ENCODE measurements around the gene CEP250. TPM values are rescaled to one million over a fixed set of nuclear protein-coding genes. Genes with fewer than 3 reads are reported as not detected.
"Not testable (repeated sequence)": the region's sequence is repeated elsewhere in the genome, so short reads cannot be mapped to it uniquely, and the experiment has no call there.

The CEP250 gene
- total RNA-seq, 2 experiments from 2014 or later, result 56.8 to 75.4 TPM

DNA sequence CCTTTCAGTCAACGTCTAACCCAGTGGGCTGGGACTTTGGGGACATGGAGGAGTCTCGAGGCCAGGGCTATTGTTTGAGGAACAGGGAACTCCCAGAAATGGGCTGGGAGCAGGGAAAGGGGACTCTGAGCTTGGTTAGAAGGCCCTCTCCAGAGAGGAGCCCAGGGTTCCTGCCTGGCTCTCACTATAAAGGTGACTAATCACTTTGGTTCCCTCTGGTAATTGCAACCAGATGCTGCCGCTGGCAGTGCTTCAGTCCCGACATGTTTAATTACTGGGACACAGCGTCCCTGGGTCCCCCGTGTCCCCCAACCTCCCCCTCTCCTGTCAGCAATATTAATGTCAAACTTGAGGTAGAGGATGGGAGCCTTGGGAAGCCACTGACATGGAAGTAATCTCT is 12.4 kb upstream of the CEP250 start:
- Mint-ChIP-seq H3K27ac (no peak overlapping the region), H3K27me3 (peaks cover 12% of the 10 kb centered on the region), H3K36me3 (ENCODE audit: low read depth) (no peaks in the 10 kb centered on the region), H3K9me3 (no peaks in the 10 kb centered on the region), H3K4me3 (no peak overlapping the region), H3K4me1 (peaks cover 9% of the 10 kb centered on the region)
- no peak for DNase-seq
- CTCF ChIA-PET, result interaction anchor here (0.7 to 1.4 kb wide), 2 partner anchors 133 to 140 kb away, joined by 3 read pairs; no protein-coding TSS in a partner anchor
- POLR2A ChIA-PET, result no interaction called here

GRCh38 chr20:35444226-35444625 is 11.2 kb upstream of the CEP250 start:
- ChIA-PET CTCF (interaction anchor here (0.6 to 1.9 kb wide), 4 partner anchors 112 to 155 kb away, joined by 3 to 7 read pairs (median 4); no protein-coding TSS in a partner anchor), POLR2A (no interaction called here)
- DNase-seq, result no peak
- Mint-ChIP-seq H3K4me1 (peaks cover 6% of the 10 kb centered on the region), H3K27me3 (peaks cover 12% of the 10 kb centered on the region), H3K4me3 (no peak overlapping the region), H3K9me3 (no peaks in the 10 kb centered on the region), H3K27ac (no peak overlapping the region), H3K36me3 (ENCODE audit: low read depth) (no peaks in the 10 kb centered on the region)

- ChIA-PET CTCF (interaction anchor here (0.6 to 2.3 kb wide), 9 partner anchors 8 to 571 kb away, joined by 3 to 19 read pairs (median 4); partner anchors contain the start of gene ACSS2), POLR2A (no interaction called here)
- H3K27me3 Mint-ChIP-seq, result peaks cover 3% of the 10 kb centered on the region
- H3K4me1 Mint-ChIP-seq, result peaks cover 6% of the 10 kb centered on the region
- no peak for DNase-seq
- H3K9me3 Mint-ChIP-seq, result no peaks in the 10 kb centered on the region
- H3K4me3 Mint-ChIP-seq, result peak overlapping the region; percentile 56
- no peaks in the 10 kb centered on the region for H3K36me3 Mint-ChIP-seq (ENCODE audit: low read depth)
- H3K27ac Mint-ChIP-seq, result no peak overlapping the region
Observed at GRCh38 chr20:35446356-35447078, 8.9 kb upstream of the CEP250 start.

DNA sequence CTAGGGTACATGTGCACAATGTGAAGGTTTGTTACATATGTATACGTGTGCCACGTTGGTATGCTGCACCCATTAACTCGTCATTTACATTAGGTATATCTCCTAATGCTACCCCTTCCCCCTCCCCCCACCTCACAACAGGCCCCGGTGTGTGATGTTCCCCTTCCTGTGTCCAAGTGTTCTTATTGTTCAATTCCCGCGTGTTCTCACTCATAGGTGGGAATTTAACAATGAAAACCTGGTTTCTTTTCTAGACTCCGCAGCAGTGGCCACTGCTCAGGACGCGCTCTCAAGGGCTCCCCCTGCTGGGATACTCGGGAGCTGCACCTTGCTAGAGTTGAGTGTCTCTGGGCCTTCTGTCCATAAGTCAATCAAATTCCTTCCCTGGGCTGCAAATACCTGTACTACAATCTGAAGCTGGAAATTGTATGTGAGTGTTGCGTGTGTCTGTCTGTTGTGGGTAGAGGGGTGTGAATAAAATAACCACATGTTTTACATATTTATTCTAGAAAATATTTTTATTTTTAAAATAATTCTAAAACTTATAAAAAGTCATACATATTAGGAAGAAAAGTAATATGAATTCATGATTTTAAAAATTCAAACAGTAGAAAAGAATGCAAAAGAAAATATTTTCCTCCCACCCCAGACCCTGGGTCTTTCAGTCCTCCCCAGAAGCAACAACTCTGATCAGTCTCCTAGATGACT is 8.2 kb upstream of the CEP250 start:
- H3K27ac Mint-ChIP-seq, result peak overlapping the region; percentile 16
- H3K4me3 Mint-ChIP-seq, result peak overlapping the region; percentile 81
- POLR2A ChIA-PET, result no interaction called here
- H3K27me3 Mint-ChIP-seq, result peaks cover 2% of the 10 kb centered on the region
- CTCF ChIA-PET, result interaction anchor here (0.5 to 2.3 kb wide), 10 partner anchors 8 to 1347 kb away, joined by 3 to 19 read pairs (median 4); partner anchors contain the start of genes CEP250 and GDF5
- no peaks in the 10 kb centered on the region for H3K36me3 Mint-ChIP-seq (ENCODE audit: low read depth)
- peak; percentile 93 for DNase-seq
- H3K9me3 Mint-ChIP-seq, result no peaks in the 10 kb centered on the region
- peaks cover 6% of the 10 kb centered on the region for H3K4me1 Mint-ChIP-seq

DNA sequence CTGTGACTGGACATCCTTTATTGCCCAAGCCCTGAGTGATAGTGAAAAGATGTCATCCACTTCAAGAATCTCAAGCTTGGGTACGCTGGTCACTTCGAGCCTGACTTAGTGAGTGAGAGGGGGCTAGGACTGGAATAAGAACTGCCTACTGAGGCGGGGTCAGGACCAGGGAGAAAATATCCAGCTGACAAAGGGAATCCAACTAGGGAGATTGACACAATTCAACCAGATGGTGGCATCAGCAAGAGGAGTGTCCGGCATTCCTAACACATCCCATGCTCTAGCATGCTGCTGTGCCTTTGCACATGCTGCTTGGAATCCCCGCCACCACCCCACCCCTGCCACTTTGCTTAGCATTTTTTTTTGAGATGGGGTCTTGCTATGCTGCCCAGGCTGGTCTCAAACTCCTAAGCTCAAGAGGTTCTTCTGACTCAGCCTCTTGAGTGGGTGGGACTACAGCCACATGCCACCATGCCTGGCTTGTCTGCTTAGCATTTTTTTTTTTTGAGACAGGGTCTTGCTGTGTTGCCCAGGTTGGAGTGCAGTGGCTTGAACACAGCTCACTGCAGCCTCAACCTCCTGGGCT is 6.5 kb upstream of the CEP250 start:
- H3K27me3 Mint-ChIP-seq, result peaks cover 2% of the 10 kb centered on the region
- CTCF ChIA-PET, result interaction anchor here (1.5 to 1.8 kb wide), 2 partner anchors 18 to 21 kb away, joined by 5 to 6 read pairs; no protein-coding TSS in a partner anchor
- no peaks in the 10 kb centered on the region for H3K36me3 Mint-ChIP-seq (ENCODE audit: low read depth)
- POLR2A ChIA-PET, result interaction anchor here (0.7 kb wide), 1 partner anchor 123 kb away, joined by 4 read pairs; no protein-coding TSS in a partner anchor
- no peaks in the 10 kb centered on the region for H3K9me3 Mint-ChIP-seq
- H3K4me3 Mint-ChIP-seq, result no peak overlapping the region
- H3K4me1 Mint-ChIP-seq, result peaks cover 12% of the 10 kb centered on the region
- H3K27ac Mint-ChIP-seq, result no peak overlapping the region
- no peak for DNase-seq

DNA sequence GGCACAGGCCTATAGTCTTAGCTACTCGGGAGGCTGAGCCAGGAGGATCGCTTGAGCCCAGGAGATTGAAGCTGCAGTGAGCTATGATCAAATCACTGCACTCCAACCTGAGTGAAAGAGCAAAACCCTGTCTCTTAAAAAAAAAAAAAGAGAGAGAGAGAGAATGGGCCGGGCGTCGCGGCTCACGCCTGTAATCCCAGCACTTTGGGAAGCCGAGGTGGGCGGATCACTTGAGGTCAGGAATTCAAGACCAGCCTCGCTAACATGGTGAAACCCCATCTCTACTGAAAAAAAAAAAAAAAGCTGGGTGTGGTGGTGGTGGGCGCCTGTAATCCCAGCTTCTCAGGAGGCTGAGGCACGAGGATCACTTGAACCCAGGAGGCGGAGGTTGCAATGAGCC is 5.5 kb upstream of the CEP250 start:
- H3K27ac Mint-ChIP-seq; DNase-seq; POLR2A ChIA-PET; H3K36me3 Mint-ChIP-seq (ENCODE audit: low read depth); H3K27me3 Mint-ChIP-seq; H3K9me3 Mint-ChIP-seq; H3K4me3 Mint-ChIP-seq: not testable (repeated sequence)
- peaks cover 16% of the 10 kb centered on the region for H3K4me1 Mint-ChIP-seq
- CTCF ChIA-PET, result interaction anchor here (0.6 to 0.7 kb wide), 2 partner anchors 77 to 113 kb away, joined by 3 to 5 read pairs; no protein-coding TSS in a partner anchor

GRCh38 chr20:35451295-35451694 is 4.1 kb upstream of the CEP250 start:
- no peak overlapping the region for H3K4me3 Mint-ChIP-seq
- DNase-seq, result no peak
- H3K27me3 Mint-ChIP-seq, result no peaks in the 10 kb centered on the region
- no peaks in the 10 kb centered on the region for H3K36me3 Mint-ChIP-seq (ENCODE audit: low read depth)
- H3K27ac Mint-ChIP-seq, result no peak overlapping the region
- ChIA-PET POLR2A (no interaction called here), CTCF (no interaction called here)
- H3K4me1 Mint-ChIP-seq, result peaks cover 25% of the 10 kb centered on the region
- no peaks in the 10 kb centered on the region for H3K9me3 Mint-ChIP-seq

- ChIA-PET CTCF (interaction anchor here (0.6 to 5.1 kb wide), 9 partner anchors 9 to 1425 kb away, joined by 3 to 20 read pairs (median 4); partner anchors contain the start of gene SCAND1), POLR2A (no interaction called here)
- Mint-ChIP-seq H3K27ac (no peak overlapping the region), H3K4me3 (peak overlapping the region; percentile 92), H3K4me1 (peaks cover 36% of the 10 kb centered on the region), H3K36me3 (ENCODE audit: low read depth) (no peaks in the 10 kb centered on the region), H3K27me3 (no peaks in the 10 kb centered on the region), H3K9me3 (no peaks in the 10 kb centered on the region)
- DNase-seq, result no peak
Observed at GRCh38 chr20:35453647-35454046, 1.8 kb upstream of the CEP250 start.

GRCh38 chr20:35456700-35457099 is 1.3 kb downstream of the CEP250 start:
- POLR2A ChIA-PET; H3K36me3 Mint-ChIP-seq (ENCODE audit: low read depth); H3K27ac Mint-ChIP-seq; DNase-seq; H3K27me3 Mint-ChIP-seq; H3K9me3 Mint-ChIP-seq: not testable (repeated sequence)
- CTCF ChIA-PET, result interaction anchor here (0.5 to 5.1 kb wide), 9 partner anchors 11 to 1774 kb away, joined by 3 to 26 read pairs (median 3); partner anchors contain the start of gene SCAND1
- H3K4me1 Mint-ChIP-seq, result peaks cover 36% of the 10 kb centered on the region
- H3K4me3 Mint-ChIP-seq, result peak overlapping the region; percentile 92

DNA sequence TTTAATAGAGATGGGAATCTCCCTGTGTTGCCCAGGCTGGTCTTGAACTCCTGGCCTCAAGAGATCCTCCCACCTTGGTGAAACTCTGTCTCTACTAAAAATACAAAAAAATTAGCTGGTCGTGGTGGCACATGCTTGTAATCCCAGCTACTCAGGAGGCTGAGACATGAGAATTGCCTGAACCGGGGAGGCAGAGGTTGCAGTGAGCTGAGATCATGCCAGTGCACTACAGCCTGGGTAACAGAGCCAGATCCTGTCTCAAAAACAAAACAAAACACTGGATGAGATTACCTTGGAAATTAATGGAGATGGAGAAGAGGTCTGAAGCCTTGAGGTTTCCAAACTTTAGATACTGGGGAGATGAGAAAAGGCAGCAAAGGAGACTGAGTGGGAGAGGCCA is 2.1 kb downstream of the CEP250 start:
- CTCF ChIA-PET, result interaction anchor here (2.5 to 5.1 kb wide), 3 partner anchors 10 to 497 kb away, joined by 7 to 26 read pairs (median 20); partner anchors contain the start of gene SCAND1
- DNase-seq, POLR2A ChIA-PET: not testable (repeated sequence)

DNA sequence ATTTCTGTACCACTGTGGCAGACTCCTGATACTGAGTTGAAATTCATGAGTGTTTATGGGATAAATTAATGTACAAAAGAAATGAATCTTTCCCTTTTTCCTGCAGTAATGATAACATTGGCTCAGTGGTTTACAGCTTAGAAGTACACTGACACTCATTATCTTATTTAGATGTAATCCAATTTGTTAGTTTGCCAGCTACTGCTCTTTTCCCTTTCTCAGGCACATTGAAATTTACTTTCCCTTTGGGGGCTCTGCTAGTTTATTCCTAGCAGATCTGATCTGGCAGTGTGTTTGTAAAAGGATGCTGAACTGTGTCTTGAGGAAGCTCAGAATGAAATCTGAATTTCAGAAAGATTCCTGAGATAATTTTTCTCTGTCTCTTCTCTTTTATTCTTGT is 3.0 kb downstream of the CEP250 start:
- H3K36me3 Mint-ChIP-seq (ENCODE audit: low read depth), result peaks cover 7% of the 10 kb centered on the region
- no peak for DNase-seq

More for the DNA sequence above, 2.1 kb downstream of the CEP250 start:
- not testable (repeated sequence) for H3K9me3 Mint-ChIP-seq; H3K36me3 Mint-ChIP-seq (ENCODE audit: low read depth); H3K27me3 Mint-ChIP-seq; H3K4me3 Mint-ChIP-seq; H3K27ac Mint-ChIP-seq
- peaks cover 36% of the 10 kb centered on the region for H3K4me1 Mint-ChIP-seq

GRCh38 chr20:35461620-35462019 is 6.2 kb downstream of the CEP250 start:
- no peak overlapping the region for H3K4me3 Mint-ChIP-seq
- no peaks in the 10 kb centered on the region for H3K9me3 Mint-ChIP-seq
- no peaks in the 10 kb centered on the region for H3K27me3 Mint-ChIP-seq
- CTCF ChIA-PET, result interaction anchor here (1.9 kb wide), 1 partner anchor 8 kb away, joined by 5 read pairs; no protein-coding TSS in a partner anchor
- POLR2A ChIA-PET, result no interaction called here
- H3K27ac Mint-ChIP-seq, result no peak overlapping the region
- peaks cover 7% of the 10 kb centered on the region for H3K36me3 Mint-ChIP-seq (ENCODE audit: low read depth)
- no peak for DNase-seq
- H3K4me1 Mint-ChIP-seq, result peaks cover 19% of the 10 kb centered on the region

More for the DNA sequence above, 3.0 kb downstream of the CEP250 start:
- Mint-ChIP-seq H3K4me1 (peaks cover 36% of the 10 kb centered on the region), H3K27me3 (no peaks in the 10 kb centered on the region), H3K4me3 (no peak overlapping the region), H3K9me3 (no peaks in the 10 kb centered on the region), H3K27ac (no peak overlapping the region)
- ChIA-PET CTCF (interaction anchor here (0.7 to 5.1 kb wide), 3 partner anchors 16 to 496 kb away, joined by 3 to 20 read pairs (median 7); partner anchors contain the start of gene SCAND1), POLR2A (no interaction called here)
